ENCODE measurements around the gene TMEM72.

TMEM72 gene

DNA sequence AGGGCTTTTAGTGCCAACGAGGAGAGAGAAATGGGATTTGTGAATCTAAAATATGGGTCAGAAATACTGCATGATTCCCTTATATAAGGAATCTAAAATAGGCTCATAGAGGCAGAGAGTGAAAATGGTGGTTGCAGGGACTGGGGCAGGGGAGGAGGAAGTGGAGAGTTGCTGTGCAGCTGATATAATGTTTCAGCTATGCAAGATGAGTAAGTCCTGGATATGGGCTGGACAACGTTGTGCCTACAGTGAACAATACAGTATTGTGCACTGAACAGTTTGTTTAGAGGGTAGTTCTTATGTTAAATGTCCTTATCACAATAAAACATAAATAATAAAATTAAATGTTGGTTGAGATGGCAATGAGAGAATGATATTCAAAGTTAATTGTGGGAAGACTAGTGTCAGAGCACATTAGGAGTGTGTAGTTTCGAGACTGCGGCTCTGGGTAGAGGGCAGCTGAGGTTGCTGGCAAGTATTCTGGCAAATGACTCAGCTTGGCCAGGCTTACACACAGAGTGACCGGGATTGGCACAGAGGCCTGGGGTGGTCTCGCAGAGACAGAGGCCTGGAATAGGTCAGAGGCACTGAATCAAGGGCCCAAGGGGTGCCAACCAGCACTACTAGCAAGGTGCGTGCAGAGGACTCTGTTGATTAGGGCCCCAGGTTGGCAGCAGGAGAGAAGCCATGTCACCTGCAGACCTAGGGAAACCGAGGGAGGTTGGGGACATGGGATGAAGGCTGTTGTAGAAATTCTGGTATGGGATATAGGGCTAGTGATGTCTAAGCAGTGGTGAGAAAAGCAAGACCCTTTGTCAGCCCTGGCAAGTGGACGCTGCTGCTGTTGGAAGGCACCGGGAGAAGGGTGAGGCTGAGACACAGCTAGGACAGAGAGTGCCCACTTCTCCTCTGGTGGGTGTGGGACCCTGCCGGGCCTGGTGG lies 70.3 kb downstream of the TMEM72 start:
- FAIRE-seq, result no peak

DNA sequence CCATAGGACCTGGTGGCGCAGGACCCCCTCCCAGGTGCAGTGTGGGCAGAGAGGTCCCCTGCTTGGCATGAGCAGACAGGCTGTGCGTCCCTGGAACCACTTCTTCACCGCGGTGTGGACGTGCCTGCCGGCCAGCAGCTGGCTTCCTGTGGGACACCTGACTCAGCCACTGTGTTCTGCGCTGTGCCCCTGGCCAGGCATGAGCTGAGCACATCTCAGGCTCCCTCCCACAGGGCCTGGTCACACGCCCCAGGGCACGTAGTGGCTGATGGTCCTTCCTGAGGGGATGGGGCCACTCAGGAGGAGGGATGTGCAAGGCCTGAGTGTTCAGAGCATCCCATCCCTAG lies 71.0 kb downstream of the TMEM72 start:
- FAIRE-seq, result no peak

DNA sequence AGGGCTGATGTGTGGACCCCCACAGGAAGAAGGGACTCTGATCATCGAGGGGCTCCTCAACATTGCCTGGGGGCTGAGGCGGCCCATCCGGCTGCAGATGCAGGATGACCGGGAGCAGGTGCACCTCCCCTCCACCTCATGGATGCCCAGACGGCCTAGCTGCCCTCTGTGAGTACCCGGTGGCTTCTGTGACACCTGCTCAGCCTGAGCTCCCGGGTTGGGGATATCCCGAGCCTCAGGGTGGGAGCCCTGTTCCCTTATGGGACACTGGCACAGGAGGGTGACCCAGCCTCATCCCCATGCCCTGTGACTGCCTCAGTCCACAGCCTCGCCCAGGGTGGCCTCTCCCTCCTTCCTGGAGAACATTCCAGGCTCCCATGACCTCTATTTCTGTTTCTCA lies 71.4 kb downstream of the TMEM72 start:
- no peak for FAIRE-seq

DNA sequence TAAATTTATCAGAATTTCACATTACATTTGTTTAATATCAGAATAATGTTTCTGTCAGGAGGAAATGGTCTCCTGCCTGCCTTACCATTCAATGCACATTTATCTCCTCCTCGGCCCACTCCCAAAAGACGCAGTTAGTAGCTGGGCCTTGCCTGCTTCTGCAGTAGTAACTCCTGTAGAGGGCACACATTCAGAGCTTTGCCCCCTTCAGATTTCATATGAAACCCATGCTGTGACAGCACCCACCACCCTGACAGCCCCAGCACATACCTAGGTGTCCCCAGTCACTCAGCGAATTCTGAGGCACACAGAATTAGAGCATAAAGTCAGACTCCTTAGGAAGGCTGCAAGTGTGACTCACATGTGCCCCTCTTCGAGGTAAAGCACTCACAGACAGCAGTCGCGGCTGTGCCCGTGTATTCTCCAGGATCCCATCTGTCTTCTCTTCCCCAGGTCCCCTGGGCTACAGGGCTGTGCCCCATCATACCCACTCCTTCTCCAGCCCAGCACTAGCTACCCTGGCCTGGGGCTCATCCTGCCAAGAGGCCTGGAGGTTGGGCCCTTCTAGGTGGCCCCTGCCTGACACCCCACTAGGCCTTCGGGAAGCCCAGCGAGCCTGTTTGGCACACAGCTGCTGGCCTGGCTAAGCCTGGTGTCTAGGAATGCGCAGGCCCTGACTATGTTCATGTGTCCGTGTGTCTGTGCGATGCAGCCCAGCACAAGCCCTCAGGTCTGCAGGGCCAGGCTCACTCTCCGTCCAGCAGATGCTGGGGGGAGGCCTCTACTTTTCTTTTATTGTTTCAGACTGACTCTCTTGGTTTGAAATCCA lies 72.1 kb downstream of the TMEM72 start:
- no peak for FAIRE-seq

DNA sequence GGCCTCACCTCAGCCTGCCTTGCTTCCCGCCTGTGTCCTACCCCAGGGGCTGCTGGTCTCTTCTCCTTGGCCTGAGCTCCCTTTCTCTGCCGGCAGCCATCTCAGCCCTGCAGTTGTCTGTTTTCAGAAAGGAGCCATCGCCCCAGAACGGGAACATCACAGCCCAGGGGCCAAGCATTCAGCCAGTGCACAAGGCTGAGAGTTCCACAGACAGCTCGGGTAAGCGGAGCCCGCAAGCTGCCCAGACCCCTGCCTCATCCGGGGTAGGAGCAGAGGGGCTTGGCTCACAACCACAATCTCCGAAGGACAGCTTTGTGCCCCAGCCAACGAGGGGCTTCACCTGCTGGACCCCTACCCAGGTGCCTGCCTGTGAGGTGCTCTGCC lies 72.8 kb downstream of the TMEM72 start:
- no peak for FAIRE-seq

DNA sequence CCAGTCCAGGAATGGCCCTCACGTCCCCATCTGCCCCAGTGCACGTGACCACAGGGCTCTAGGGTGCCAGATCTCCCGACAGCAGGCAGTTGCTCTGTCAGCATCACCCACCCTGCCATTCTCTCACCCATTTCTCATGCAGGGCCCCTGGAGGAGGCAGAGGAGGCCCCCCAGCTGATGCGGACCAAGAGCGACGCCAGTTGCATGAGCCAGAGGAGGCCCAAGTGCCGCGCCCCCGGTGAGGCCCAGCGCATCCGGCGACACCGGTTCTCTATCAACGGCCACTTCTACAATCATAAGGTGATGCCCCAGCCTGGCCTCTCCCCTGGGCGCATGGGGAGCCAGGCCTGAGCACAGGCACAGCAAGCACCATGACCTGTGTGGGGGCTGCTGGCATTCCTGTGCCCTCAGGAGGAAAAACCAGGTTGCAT lies 73.5 kb downstream of the TMEM72 start:
- FAIRE-seq, result no peak

DNA sequence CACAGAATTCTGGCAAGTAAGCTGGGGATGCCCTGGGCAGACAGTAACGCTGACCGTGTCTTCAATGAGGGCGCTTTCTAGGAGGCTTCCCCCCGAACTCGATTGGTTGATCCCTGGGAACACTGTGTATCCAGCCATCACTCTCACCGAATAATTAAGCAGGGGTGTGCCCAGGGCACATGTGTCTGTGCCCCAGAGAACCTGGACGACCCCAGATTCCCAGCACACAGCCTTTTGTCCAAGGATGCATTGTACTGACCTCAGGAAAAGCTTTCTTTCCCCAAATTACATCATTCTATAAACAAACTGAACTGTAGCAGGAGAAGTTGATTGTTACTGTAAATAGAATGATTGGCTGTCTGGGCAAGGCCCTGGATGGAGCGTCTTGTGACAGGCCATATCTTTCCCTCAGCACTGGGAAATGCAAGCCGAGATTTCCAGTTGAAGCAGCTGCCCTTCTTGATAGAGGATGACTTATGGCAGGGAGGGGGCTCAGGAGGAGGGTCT lies 74.1 kb downstream of the TMEM72 start:
- no peak for FAIRE-seq

DNA sequence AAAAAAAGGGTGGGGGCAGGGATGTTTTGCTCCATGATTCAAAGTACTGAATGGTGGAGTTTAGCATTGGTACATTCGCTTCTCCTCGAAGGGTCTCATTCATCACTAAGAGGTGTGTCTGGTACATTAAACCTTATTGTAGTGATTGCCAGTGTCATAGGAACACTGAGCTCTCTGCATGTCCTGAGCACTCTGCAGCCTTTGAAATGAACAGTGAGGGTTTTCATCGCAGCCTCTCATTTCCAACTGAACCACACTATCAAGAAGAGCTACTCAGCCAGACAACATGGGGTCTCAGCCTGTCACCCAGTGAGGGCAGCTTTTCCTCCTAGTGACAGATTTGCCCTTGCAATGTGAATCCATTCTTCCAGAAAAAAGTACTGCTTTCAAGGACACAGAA lies 75.0 kb downstream of the TMEM72 start:
- FAIRE-seq, result no peak
